HEK293 (cell line): ENCODE results near the gene RWDD1.
A peak's percentile ranks its signal among the peaks of the same experiment; 100 is the strongest.

Experiments used
- KLF10 ChIP-seq: fragments of 450-650 bp; IDR thresholded peaks from 2 replicates; pipeline ENCODE4 v1.5.1; 2018; ENCODE audit warnings: missing biosample characterization, mild to moderate bottlenecking, missing genetic modification characterization
- YY1 ChIP-seq: fragments of 450-650 bp; formaldehyde crosslinking; IDR thresholded peaks from 2 replicates; pipeline ENCODE4 v1.5.1; 2018; ENCODE audit warnings: missing biosample characterization, missing genetic modification characterization
- ZNF549 ChIP-seq: fragments of 450-650 bp; IDR thresholded peaks from 2 replicates; pipeline ENCODE4 v1.5.1; 2018; ENCODE audit warnings: missing biosample characterization, missing genetic modification characterization, mild to moderate bottlenecking, inconsistent platforms, moderate library complexity
- ZNF580 ChIP-seq: fragments of 450-650 bp; formaldehyde crosslinking; IDR thresholded peaks from 2 replicates; pipeline ENCODE4 v1.5.1; 2016; ENCODE audit warnings: missing biosample characterization, missing genetic modification characterization
- ZNF623 ChIP-seq: fragments of 450-650 bp; formaldehyde crosslinking; IDR thresholded peaks from 2 replicates; pipeline ENCODE4 v1.5.1; 2016; ENCODE audit warnings: missing biosample characterization, missing genetic modification characterization
- ZNF654 ChIP-seq: fragments of 450-650 bp; formaldehyde crosslinking; IDR thresholded peaks from 2 replicates; pipeline ENCODE4 v1.5.1; 2016; ENCODE audit warnings: low read depth, missing biosample characterization, missing genetic modification characterization
- ZNF658 ChIP-seq: fragments of 450-650 bp; formaldehyde crosslinking; IDR thresholded peaks from 2 replicates; pipeline ENCODE4; 2016; ENCODE audit warnings: missing biosample characterization, missing genetic modification characterization
- ZNF704 ChIP-seq: fragments of 450-650 bp; formaldehyde crosslinking; IDR thresholded peaks from 2 replicates; pipeline ENCODE4 v1.5.1; 2016; ENCODE audit warnings: missing biosample characterization, missing genetic modification characterization
- ZNF830 ChIP-seq: fragments of 450-650 bp; IDR thresholded peaks from 2 replicates; pipeline ENCODE4 v1.5.0; 2018; ENCODE audit warnings: missing biosample characterization, missing genetic modification characterization, low read depth, mild to moderate bottlenecking, moderate library complexity
- ZSCAN4 ChIP-seq: fragments of 450-650 bp; formaldehyde crosslinking; IDR thresholded peaks from 2 replicates; pipeline ENCODE4 v1.5.1; 2017; ENCODE audit warnings: missing biosample characterization, missing genetic modification characterization
- TF ChIP-seq, protein P1 (sequence below): fragments of 450-650 bp; formaldehyde crosslinking; IDR thresholded peaks from 2 replicates; pipeline ENCODE4 v1.5.1; 2016; ENCODE audit warnings: missing biosample characterization, missing genetic modification characterization
- TF ChIP-seq, protein P2 (sequence below): fragments of 450-650 bp; IDR thresholded peaks from 2 replicates; pipeline ENCODE4 v1.5.1; 2018; ENCODE audit warnings: missing biosample characterization, missing genetic modification characterization

GRCh38 chr6:116570856-116571682 lies at the start of gene RWDD1:
- TF ChIP-seq, protein P1, sequence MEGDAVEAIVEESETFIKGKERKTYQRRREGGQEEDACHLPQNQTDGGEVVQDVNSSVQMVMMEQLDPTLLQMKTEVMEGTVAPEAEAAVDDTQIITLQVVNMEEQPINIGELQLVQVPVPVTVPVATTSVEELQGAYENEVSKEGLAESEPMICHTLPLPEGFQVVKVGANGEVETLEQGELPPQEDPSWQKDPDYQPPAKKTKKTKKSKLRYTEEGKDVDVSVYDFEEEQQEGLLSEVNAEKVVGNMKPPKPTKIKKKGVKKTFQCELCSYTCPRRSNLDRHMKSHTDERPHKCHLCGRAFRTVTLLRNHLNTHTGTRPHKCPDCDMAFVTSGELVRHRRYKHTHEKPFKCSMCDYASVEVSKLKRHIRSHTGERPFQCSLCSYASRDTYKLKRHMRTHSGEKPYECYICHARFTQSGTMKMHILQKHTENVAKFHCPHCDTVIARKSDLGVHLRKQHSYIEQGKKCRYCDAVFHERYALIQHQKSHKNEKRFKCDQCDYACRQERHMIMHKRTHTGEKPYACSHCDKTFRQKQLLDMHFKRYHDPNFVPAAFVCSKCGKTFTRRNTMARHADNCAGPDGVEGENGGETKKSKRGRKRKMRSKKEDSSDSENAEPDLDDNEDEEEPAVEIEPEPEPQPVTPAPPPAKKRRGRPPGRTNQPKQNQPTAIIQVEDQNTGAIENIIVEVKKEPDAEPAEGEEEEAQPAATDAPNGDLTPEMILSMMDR, result peak; percentile 40; the same call in 1 of the 2 replicates
- no peak for TF ChIP-seq ZNF654 (tag by site-specific recombination)
- TF ChIP-seq ZNF830 (tag by site-specific recombination), result no peak
- 0 out of 2 replicates have a peak, but pooled peaks have one; percentile 65 for TF ChIP-seq KLF10 (tag by site-specific recombination)
- peak; percentile 84; the same call in 1 of the 2 replicates for TF ChIP-seq YY1 (tag by site-specific recombination)
- TF ChIP-seq ZNF704, result peak; percentile 90
- TF ChIP-seq ZNF623, result no peak
- peak; percentile 63; the same call in 1 of the 2 replicates for TF ChIP-seq ZNF580 (tag by site-specific recombination)
- TF ChIP-seq ZSCAN4 (tag by site-specific recombination), result no peak
- TF ChIP-seq, protein P2, sequence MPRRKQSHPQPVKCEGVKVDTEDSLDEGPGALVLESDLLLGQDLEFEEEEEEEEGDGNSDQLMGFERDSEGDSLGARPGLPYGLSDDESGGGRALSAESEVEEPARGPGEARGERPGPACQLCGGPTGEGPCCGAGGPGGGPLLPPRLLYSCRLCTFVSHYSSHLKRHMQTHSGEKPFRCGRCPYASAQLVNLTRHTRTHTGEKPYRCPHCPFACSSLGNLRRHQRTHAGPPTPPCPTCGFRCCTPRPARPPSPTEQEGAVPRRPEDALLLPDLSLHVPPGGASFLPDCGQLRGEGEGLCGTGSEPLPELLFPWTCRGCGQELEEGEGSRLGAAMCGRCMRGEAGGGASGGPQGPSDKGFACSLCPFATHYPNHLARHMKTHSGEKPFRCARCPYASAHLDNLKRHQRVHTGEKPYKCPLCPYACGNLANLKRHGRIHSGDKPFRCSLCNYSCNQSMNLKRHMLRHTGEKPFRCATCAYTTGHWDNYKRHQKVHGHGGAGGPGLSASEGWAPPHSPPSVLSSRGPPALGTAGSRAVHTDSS (tag by site-specific recombination), result no peak
- no peak for TF ChIP-seq ZNF549 (tag by site-specific recombination)
- no peak for TF ChIP-seq ZNF658
